HPDE6-E6E7 (cell line): Measurements from ENCODE around the gene LALBA.
"Not testable (repeated sequence)": the region's sequence is repeated elsewhere in the genome, so short reads cannot be mapped to it uniquely, and the experiment has no call there.

ENCODE experiments used
- DNase-seq: peaks from one replicate; pipeline ENCODE4 v3.0.0; 2011; ENCODE audit warnings: missing footprints; ENCODE audit errors: extremely low spot score

The LALBA gene

DNA sequence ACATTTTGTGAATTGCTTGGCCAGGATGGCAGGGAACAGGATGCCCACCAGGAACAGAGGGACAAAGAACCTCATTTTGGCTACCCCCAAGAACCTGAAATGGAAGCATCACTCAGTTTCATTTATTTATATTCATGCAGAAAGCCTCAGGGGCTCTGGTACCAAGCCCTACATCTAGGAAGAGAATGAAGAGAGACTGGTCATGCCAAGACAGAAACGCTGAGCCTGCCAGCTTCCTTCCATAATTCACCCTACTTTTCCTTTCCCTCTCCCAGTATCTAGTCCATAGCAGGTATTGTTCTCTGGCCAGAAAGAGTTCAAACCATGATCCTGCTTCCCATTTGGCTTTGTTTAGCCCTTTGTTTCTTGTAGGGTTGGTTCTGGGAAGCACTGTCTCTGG is at the start of gene LALBA:
Gene LALBA, minus strand, starts transcription at position 101 of the 400 bp plus-strand sequence. Its CDS starts 26 bp downstream, at position 75.
- DNase-seq: no peak

DNA sequence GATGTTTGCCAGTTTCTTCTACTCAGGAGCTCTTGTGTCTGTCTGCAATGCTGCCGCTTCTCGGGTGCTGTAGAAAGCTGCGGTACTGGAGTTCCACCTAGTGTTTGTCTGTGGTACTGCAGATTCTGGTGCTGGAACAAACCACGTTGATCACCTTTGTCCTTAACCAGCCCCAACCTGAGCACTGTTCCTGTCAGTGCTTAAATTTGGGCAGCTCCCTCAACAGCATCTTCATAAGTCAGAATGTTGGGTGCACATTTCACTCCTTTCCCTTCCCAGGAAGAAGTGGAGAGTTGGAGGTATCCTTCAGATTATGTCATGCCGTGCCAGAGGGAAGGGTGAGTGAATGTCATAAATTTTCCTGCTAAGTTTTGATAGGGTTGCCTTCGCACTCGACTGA is 48.7 kb upstream of the LALBA start:
- DNase-seq: peak; percentile 63

DNA sequence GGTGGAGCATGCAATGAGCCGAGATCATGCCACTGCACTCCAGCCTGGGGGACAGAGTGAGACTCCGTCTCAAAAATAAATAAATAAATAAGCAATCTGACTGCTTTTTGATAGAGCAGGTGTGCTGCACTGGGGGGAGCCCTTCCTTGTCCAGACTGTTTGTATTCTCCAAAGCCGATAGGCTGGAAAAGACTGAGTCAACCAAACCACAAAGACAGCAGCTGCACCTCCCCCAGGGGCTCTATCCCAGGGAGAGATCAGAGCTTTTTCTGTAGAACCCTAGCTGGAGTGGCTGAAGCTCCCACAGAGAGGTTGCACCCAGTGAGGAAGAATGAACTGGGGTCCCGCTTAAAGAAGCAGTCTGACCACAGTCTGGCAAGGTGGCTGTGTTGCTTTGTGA is 45.8 kb upstream of the LALBA start:
- DNase-seq: no peak

DNA sequence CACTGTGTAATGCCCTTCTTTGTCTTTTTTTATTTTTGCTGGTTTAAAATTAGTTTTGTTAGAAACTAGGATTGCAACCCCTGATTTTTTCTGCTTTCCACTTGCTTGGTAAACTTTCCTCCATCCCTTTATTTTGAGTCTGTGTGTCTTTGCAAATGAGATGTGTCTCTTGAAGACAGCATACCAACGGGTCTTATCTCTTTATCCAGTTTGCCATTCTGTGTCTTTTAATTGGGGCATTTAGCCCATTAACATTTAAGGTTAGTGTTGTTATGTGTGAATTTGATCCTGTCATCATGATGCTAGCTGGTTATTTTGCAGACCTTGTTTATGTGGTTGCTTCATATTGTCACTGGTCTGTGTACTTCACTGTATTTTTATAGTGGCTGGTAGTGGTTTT is 43.5 kb upstream of the LALBA start:
- DNase-seq: no peak

DNA sequence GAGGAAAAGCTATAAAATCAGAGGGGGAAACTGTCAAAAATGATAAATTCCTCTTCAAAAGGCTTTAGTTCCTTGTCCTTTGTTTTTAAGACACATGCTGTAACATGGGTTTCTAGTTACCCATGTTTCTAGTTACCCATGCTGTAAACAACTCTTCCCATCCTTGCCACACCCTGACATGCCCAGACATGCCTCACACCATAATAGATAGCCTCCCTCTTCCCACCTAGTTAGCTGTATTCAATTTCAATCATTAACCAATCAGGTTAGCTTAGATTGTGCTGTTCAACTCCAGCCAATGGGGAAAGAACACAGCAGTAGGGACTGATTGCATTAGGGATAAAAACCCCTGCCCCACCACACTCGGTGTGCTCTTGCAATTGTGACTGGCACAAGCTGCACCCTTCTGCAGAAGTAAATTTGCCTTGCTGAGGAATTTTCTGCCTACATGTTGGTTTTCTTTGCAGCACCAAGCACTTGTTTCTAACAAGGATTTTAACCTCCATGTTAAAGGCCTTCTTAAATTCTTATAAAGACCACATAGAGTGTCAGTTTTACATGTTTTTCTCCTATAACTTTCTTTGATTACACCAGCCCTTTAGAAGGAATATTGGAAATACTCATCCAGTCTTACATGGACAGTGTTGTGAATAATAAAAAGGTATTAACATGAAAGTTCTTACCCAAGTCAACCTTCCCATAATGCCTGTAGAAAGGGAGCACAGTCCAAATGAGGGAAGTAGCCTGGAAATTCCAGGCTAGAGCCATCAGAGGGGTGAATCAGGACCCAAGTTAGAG is 32.5 kb upstream of the LALBA start:
- no peak for DNase-seq

DNA sequence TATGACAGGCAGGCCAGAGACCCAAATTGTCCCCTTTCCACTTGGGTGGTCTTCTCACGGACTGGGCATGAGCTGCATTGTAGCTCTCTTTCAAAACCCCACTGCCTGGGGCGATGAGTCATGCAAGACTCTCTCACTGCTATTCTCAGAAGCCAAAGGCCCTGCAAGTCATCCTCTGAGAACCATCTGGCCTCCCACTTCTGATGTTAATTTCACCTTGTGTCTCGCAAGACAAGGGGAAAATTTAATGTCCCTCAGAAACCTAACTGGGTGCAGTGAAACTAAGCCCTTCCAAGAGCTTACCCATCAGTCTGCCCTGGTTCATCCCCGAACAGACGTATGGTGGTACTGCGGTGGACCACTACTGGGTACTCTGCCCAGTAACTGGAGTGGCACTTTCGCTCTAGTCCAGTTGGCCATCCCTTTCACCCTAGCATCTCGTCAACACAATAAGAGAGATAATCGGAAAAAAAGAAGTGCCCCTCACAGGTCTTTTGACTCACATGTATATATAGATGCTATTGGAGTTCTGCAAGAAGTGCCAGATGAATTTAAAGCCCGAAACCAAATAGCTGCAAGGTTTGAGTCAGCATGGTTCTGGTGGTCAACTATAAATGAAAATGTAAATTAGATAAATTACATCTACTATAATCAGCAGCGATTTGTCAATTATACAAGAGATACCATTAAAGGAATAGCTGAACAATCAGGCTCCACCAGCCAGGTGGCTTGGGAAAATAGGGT is 31.3 kb upstream of the LALBA start:
- no peak for DNase-seq

DNA sequence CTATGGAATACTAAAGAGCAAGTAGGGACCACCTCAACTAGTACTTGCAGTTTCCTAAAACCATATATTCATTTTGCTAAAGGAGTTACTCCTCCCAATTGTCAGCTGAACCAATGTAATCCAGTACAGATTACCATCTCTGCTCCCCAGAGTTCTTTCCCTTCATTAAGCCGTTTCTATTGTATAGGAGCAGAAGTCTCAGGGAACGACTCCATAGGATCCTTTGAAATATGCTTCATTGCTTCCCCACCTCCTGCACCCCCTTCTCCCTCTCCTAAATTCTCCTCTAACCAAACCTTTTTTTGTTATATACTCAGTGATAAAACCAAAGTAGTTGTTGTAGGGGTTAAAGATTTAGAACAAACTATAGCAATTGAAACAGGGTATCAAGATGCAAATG is 30.7 kb upstream of the LALBA start:
- DNase-seq: no peak

DNA sequence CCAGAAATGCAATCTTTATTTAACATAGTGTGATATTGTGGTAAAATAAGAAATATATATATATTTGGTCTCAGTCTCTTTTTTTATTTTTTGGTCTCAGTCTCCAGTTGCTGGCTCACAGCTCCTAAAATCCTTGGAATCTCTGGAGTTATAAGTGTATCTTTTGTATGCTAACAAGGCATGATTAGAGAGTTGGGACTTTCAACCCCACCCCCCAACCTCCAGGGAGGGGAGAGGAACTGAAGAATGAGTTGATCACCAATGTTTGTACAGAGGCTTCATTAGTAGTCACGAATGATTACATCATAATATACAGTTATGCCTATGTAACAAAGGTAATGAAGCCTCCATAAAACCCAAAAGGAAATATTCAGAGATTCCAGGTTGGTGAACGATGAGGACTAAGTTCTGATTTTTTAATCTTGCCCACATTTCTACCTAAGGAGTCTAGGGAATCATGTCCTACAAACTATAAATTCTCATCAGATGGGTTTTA is 22.8 kb upstream of the LALBA start:
- no peak for DNase-seq

DNA sequence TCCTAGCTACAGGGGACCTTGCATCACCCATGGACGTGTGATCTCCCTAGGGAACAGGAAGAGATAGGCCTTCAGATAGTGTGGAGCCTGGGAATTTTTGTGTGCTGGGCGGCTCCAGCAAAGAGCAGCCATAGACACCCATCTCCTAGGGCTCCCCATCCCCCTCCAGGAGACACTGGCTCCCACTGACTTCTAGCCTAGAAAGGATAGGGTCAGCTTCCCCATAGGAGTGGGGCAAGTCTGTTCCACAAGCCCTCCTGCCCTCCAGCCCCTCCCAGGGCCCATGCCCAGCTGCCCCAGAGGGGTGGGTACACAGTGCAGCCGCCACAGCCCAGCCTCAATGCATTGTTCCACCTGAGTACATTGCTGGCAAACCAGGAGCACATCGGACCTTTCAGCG is 16.5 kb upstream of the LALBA start:
- no peak for DNase-seq

DNA sequence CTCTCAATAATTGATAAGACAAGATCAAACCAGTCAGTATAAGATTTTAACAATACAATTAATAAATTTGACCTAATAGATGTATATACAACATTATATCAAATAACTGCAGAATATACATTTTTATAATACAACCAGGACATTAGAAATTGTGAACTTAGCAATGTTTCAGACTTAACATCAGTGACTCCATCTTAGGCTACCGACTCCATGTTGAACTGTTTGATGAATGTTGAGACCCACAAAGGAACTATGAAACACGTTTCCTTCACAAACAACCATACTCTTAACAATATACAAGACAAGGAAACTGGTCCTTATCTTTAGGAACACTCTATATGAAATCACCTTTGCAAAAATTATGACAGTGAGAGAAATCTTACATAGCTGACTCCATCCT is 13.9 kb upstream of the LALBA start:
- DNase-seq: no peak

DNA sequence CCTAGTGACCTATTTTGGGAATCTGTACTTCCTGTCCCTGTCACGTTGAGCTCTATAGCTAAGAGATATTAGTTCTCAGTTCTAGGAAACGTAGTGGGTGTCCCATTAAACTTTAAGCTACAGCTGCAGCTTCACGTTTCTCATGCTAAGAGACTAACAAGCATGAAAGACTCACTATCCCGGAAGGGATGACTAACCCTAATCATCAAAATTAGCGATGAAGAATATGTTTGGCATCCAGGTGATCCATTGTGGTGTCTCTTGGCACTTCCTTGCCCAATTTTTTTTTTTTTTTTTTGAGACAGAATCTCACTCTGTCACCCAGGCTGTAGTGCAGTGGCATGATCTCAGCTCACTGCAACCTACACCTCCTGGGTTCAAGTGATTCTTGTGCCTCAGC is 11.0 kb upstream of the LALBA start:
- peak; percentile 34 for DNase-seq

DNA sequence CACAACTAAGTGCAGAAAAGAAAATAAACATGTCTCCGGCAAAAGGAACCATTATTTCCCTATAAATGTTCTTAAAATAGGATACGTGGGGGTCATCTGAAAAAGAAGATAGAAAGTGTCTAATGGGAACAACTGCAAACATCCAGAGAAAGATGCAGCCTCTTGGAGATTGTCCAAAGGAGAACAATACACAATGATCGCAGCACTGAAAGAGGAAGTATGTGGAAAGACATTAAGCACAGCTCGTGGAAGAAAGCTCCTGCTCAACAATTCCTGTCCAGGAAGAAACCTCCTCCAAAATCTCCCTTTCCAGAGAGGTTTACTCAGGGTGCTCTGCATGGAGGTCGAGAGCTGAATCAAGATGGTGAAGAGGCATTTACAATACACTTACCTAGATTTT is 2.5 kb upstream of the LALBA start:
- DNase-seq: no peak

DNA sequence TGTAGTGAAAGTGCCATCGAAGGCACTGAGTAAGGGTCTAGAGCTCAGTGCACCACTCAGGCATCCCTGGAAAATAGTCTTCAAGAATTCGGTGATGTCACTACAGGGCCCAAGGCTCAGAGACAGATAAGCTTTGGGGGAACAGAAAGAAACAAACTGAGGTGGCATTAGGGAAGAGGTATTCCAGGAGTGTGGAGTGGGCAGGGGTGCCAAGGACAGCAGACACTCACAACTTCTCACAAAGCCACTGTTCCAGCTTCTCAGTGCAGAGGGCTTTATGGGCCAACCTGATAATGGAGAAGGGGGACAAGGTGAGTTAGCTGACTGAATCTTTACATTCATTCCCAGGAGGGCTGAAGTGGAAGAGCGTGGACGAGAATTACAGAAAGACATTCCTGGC is 2.1 kb downstream of the LALBA start:
- DNase-seq: no peak

DNA sequence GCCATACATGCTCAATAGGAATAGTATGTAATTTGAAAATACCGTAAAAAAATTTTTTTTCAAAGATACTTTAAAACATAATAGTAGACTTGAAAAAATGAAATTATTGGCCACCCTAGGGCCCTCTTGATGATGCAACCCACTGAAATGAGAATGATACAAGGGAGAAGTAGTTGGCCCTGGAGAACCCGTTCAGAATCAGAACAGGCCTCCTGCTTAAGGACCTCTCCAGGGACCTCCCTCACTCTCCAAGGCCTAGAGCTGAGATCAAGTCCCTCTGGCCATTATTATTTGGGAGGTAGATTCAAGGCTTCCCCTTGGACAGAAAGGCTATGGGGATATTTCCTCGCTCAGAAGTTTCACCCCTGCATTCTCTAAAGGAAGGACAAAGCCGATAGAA is 11.9 kb downstream of the LALBA start:
- DNase-seq: no peak

DNA sequence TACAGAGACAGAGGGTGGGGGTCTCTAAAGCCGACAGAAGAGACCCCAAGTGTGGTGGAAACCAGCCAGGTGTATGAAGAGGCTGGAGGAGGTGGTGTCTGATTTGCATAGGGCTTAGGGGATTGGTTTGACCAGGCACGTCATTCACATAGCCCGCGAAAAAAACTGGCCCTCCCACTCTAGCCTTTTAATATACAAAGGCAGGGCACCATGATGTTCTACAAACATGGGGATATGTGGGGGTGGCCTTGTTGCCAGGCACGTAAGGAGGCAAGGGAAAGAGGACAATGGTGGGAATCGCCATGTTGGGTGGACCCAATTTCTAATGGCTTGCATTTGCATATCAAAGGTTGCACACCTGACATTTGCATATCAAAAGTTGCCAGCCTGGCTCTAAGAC is 13.2 kb downstream of the LALBA start:
- DNase-seq: no peak

DNA sequence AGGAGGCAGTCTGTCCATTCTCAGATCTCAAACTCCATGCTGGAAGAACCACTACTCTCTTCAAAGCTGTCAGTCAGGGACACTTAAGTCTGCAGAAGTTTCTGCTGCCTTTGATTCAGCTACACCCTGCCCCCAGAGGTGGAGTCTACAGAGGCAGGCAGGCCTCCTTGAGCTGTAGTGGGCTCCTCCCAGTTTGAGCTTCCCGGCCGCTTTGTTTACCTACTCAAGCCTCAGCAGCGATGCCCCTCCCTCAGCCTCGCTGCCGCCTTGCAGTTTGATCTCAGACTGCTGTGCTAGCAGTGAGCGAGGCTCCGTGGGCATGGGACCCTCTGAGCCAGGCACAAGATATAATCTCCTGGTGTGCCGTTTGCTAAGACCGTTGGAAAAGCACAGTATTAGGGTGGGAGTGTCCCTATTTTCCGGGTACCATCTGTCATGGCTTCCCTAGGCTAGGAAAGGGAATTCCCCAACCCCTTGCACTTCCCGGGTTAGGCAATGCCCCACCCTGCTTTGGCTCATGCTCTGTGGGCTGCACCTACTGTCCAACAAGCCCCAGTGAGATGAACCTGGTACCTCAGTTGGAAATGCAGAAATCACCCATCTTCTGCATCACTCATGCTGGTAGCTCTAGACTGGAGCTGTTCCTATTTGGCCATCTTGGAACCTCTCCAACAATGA is 16.0 kb downstream of the LALBA start:
- not testable (repeated sequence) for DNase-seq

DNA sequence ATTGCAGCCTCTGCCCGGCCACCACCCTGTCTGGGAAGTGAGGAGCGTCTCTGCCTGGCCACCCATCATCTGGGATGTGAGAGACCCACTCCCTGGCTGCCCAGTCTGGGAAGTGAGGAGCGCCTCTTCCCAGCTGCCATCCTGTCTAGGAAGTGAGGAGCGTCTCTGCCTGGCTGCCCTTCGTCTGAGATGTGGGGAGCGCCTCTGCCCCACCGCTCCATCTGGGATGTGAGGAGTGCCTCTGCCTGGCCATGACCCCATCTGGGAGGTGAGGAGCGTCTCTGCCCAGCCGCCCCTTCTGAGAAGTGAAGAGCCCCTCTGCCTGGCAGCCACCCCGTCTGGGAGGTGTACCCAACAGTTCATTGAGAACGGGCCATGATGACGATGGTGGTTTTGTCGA is 18.2 kb downstream of the LALBA start:
- not testable (repeated sequence) for DNase-seq

DNA sequence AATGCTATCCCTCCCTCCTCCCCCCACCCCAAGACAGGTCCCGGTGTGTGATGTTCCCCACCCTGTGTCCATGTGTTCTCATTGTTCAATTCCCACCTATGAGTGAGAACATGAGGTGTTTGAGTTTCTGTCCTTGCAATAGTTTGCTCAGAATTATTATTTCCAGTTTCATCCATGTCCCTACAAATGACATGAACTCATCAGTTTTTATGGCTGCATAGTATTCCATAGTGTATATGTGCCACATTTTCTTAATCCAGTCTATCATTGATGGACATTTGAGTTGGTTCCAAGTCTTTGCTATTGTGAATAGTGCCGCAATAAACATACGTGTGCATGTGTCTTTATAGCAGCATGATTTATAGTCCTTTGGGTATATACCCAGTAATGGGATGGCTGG is 22.8 kb downstream of the LALBA start:
- DNase-seq: not testable (repeated sequence)

DNA sequence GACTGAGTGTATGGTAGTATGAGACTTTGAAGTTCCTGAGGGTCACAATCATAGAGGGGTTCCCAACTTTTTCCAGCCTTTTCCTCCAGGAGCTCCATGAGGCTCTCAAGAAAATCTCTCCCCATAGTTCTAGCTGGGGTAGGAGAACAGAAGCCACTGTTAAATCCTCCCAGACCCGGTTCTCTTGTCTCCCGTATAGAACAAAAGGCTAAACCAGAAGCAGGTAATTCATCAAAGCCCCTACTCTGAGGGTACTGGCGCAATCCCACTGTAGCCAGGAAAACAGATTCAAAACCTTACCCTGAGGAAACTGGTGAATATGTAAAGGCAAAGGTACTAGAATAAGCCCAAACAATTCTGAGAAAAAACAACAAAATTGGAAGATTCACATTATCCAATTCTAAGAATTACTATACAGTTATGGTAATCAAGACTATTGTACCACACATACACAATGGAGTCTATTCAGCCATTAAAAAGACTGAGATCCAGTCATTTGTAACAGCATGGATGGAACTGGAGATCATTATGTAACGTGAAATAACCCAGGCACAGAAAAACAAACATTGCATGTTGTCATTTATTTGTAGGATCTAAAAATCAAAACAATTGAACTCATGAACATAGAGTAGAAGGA is 23.9 kb downstream of the LALBA start:
- no peak for DNase-seq

DNA sequence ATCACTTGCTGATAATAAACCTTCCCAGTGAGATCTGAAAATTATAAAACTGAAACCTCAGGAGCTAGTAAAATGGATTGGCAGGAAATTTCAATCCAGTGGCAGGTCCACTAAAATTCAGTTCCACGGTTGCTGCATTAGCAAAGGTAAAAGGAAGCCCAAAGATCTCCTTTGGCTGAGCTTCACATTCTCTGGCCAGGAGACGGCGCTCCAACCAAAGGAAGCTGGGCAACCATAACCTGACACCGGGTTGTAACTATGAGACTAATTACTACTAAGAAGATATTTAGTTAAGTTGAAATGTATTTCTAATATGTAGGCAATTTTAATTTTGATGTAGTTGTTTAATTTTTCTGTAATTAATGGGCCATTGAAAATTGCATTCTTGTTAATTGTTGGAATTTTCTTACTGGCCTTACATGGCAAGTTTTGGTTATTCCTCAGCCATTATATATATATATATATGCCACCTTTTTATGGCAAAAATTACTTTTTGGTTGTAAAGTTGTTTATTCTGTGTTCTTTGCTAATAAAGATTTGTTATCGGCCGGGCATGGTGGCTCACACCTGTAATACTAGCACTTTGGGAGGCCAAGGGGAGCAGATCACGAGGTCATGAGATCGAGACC is 27.4 kb downstream of the LALBA start:
- peak; percentile 27 for DNase-seq

DNA sequence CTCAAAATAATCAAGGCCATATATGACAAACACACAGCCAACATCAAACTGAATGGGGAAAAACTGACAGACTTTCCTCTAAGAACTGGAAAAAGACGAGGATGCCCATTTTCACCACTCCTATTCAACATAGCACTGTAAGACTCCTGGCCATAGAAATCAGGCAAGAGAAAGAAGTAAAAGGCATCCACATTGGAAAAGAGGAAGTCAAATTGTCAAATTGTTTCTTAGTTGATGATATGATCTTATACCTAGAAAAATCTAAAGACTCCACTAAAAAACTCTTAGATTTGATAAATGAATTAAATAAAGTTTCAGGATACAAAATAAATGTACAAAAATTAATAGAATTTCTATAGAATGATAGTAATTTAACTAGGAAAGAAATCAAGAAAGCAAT is 33.2 kb downstream of the LALBA start:
- DNase-seq: no peak

DNA sequence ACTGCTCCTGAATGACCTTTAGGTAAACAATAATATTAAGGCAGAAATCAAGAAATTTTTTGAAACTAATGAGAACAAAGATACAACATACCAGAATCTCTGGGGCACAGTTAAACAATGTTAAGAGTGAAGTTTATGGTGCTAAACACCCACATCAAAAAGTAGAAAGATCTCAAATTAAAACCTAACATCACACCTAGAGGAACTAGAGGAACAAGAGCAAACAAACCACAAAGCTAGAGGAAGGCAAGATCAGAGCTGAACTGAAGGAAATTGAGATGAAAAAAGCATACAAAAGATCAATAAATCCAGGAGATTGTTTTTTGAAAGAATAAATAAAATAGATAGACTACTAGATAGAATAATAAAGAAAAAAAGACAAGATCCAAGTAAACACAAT is 37.2 kb downstream of the LALBA start:
- no peak for DNase-seq
